HG03565 (cell line): ENCODE measurements around the gene PTPRS.
"Not testable (repeated sequence)": the region's sequence is repeated elsewhere in the genome, so short reads cannot be mapped to it uniquely, and the experiment has no call there.

Experiments
- ATAC-seq: cut with Tn5 transposase; IDR thresholded peaks from one replicate; pipeline ENCODE4 v1.9.1; 2021; ENCODE audit warnings: mild to moderate bottlenecking, moderate library complexity; ENCODE audit not compliant: unreplicated experiment

The PTPRS gene

DNA sequence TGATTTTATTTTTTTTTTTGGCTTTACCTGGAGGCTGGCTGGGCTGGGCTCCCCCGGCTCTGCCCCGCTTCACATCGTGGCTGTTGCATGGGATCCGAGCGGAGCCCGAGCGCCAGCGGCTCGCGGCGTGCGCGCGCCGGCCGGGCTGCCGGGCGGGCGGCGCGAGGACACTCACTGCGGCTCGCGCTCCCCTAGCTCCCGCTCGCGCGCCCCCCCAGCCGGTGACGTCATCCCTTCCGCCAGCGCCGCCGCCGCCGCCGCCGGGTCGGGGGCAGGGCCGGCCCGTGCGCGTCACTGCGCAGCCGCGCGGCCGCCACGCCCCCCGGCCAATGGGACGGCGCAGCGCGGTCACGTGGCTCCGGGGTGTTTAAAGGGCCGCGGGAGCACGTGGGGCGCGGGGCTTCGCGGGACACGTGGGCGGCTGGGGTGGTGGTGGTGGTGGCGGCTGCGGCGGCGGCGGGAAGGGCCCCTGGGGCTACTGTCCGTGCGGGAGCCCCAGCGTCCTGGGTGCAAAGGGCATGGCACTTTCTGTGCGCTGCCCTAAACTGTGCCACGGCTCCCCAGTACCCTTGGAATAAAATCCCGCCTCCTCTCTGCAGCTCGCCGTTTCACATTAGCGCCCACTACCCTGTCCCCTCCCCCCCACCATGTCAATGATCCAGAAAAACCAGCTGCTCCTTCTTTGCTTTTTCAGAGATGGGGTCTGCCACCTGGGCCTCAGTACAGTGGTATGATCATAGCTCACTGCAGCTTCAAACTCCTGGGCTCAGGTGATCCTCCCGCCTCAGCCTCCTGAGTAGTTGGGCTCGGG, at the start of gene PTPRS:
PTPRS (minus strand) TSS at position 176 of the 811 bp plus-strand sequence. CDS start 54,672 bp downstream, outside the sequence.
- no peak for ATAC-seq

DNA sequence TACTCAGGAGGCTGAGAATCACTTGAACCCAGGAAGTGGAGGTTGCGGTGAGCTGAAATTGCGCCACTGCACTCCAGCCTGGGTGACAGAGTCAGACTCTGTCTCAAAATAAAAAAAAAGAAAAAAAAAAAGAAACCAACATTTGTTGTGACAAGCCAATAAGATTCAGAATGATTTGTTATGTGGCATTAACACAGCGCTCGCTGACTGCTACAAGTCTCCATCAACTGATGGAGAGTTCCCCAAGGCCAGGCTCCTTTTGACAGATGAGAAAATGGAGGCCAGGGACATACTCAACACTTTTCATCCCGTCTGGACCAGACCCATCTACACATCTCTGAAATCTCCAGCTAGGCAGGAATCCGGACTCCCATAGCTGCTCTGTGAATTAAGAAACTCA, 48.7 kb upstream of the PTPRS start:
- no peak for ATAC-seq

DNA sequence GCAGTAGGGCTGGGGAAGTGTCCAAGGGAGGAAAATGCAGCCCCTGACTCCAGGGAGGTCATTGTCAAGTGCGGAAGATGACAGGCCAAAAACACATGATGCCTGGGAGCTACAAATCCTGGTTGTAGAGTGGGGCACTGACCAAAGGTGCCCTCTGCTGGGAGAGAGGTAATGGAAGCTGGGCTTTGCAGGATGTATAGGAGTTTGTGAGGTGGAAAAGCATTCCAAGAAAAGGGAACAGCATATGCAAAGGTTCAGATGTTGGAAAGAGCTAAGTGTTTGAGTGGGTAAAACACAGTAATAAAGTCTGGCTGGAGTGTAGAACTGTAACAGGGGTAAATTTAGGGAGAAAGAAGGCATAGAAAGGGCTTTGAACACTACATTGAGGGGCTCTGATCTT, 46.9 kb upstream of the PTPRS start:
- ATAC-seq: no peak

DNA sequence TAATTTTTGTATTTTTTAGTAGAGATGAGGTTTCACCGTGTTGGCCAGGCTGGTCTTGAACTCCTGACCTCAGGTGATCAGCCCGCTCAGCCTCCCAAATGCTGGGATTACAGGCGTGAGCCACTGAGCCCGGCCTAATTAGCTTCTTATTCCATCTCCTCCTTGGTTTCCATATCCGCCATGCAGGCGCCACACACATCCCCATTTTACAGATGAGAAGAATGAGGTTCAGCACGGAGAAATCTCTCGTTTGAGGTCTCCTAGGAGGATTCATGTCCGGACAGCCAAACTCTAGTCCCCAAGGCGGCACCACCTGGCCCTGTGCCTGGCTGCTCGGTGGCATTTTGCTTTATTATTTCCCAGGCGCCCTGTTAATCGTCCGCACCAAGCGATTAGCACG, 46.2 kb upstream of the PTPRS start:
- no peak for ATAC-seq

DNA sequence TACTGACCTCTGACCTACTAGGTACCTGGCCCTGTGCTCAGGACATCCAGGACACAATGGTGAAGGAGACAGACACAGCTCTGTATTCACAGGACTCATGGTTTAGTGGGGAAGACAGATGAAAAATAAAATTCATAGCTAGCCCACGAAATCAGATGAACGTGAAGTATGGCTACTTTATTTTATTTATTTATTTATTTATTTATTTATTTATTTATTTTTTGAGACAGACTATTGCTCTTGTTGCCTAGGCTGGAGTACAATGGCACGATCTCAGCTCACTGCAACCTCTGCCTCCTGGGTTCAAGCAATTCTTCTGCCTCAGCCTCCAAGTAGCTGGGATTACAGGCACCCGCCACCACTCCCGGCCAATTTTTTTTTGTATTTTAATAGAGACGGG, 40.6 kb upstream of the PTPRS start:
- not testable (repeated sequence) for ATAC-seq

DNA sequence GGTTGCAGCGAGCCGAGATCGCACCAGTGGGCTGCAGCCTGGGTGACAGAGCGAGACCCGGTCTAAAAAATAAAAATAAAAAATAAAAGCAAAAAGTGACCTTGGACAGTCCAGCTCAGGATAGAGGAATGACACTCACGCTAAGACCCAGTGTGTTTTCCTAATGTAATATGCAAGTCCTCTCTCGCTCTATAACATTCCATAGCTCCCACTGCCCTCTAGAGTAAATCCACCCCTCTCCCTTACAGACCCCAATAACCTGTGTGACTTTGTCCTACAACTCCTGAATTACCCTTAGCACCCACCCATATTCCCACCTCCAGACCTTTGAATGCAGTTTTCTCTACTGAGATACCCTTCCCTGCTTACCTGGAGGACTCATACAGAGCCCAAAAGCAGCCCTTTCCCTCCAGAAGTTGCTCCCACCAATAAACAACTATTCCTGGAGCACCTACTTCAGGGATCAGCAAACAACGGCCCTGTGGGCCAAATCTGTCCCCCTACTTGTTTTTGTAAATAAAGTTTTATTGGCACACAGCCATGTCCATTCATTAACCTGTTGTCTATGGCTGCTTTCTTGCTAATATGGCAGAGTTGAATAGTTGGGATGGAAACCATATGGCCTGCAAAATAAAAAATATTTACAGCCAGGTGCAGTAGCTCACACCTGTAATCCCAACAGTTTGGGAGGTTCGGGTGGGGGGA, 39.8 kb upstream of the PTPRS start:
- no peak for ATAC-seq

DNA sequence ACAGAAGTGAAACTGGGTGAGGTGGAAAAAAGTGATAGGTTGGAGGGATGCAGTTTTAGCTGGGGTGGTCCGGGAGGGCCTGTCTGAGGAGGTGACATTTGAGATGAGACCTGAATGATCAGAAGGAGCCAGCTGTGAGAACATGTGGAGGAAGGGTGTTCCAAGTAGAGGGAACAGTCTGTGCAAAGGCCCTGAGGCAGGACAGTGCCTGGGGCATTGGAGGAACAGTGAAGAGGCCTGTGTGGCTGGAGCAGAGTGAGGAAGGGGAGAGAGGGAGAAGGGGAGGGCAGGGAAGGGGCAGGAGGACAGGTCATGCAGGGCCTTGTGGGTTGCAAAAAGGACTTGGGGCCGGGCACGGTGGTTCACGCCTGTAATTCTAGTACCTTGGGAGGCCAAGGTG, 36.3 kb upstream of the PTPRS start:
- no peak for ATAC-seq

DNA sequence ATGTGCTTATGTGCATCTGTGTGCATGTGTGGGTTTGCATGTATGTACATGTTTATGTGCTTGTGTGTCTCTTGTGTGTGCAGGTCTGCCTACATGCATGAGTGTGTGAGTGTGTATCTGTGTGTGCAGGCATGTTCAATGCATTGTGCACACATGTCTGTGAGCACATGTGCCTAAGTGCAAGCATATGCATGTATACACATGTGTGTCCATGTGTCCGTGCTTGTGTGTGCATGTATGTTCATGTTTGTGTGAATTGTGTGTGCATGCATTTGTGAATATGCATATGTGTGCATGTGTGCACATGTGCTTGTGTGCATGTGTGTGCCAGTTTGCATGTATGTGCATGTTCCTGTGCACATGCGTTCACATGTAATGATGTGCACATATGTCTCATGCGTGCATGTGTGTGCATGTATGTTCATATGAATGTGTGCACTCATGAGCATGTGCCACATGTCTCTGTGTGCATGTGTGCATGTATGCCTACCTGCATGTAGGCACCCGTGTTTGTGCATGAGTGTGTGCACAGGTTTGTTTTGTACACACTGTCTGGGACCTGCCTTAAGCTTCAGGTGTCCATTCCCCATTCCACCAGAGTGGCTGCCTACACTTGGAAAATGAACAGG, 32.1 kb upstream of the PTPRS start:
- ATAC-seq: no peak

DNA sequence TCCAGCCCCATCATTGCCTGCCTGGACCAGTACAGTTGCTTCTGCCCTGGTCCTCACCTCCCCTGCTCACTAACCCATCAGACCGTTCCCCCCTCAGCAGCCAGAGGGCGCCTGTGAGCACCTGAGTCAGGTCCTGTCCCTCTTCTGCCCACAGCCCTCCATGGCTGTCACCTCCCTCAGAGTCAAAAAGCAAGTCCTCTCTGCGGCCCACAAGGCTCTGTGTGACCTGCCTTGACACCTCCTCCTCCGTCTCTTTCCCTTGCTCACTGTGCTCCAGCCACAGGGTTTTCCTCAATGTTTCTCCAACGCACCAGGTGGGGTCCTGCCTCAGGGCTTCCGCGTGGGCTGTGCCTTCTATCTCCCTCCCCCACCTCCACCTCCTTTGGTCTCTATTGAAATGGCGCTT, 29.4 kb upstream of the PTPRS start:
- no peak for ATAC-seq

DNA sequence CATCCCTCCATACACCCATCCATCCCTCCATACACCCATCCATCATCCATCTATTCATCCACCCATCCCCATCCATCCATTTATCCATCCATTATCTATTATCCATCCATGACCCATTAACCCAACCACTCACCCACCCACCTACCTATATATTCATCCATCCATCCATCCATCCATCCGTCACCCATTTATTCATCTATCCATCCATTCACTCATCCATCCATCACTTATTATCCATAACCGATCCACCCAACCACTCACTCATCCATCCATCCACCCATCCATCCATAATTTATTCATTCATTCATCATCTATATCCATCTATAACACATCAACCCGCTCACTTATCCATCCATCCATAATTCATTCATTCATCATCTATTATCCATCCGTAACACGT, 28.7 kb upstream of the PTPRS start:
- ATAC-seq: no peak

DNA sequence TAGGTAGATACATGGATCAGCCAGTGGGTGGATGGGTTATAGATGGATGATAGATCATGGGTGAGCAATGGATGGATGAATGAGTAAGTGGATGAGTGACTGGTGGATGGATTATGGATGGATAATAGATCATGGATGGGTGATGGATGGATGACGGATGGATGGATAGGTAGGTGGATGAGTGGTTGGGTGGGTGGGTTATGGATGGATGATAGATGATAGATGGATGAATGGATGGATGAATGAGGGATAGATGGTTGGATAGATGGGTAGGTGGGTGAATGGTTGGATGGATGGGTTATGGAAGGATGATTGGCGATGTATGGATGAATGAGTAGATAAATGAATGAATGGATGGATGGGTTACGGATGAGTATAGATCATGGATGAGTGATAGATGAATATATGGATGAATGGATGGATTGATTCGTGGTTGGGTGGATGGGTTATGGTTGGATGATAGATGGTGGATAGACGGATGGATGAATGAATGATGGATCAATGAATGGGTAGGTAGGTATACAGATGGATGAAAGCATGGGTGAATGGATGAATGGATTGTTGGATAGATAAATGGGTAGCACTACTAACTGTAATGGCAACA, 27.0 kb upstream of the PTPRS start:
- ATAC-seq: no peak

DNA sequence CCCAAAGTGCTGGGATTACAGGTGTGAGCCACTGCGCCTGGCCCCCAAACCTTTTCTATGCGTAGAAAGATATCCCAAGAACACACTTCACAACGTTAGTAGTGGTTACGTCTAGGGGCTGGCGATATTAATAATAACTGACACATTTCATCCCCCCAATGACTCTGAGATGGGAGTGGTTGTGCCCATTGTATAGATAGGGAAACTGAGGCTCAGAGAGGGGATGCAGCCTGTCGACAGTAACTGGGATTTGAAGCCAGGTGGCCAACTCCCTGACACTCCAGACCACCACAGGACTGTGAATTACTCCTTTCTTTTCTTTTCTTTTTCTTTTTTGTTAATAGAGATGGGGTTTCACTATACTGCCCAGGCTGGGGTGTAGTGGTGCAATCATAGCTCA, 25.3 kb upstream of the PTPRS start:
- ATAC-seq: no peak

DNA sequence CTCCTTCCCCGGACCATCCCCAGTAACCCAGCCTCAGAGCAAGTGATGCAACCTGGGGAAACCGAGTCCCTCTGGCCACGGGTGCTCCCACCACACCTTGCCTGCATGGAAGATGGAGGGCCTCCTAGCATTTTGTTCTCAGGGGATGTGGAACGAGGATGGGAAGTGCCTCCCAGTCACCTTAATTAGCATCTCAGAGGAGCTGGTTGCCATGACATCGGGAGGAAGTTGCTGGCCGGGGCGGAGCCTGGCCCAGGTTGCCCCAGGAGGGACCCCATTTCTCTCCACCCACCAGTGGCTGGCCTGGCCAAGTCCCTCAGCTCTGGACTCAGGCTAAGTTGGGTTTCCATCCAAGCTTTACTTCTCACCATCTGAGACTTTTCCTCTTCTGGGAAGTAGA, 24.1 kb upstream of the PTPRS start:
- ATAC-seq: no peak

DNA sequence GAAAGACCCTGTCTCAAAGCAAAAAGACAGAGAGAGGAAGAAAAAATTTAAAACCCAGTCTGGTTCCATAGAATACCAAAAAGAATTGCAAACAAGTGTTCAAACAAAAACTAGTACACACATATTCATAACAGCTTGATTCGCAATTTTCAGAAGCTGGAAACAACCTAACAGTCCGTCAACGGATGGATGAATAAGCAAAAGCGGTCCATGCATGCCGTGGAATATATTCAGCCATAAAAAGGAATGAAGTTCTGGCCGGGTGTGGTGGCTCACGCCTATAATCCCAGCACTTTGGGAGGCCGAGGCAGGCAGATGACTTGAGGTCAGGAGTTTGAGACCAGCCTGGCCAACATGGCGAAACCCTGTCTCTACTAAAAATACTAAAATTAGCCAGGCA, 21.2 kb upstream of the PTPRS start:
- ATAC-seq: not testable (repeated sequence)

DNA sequence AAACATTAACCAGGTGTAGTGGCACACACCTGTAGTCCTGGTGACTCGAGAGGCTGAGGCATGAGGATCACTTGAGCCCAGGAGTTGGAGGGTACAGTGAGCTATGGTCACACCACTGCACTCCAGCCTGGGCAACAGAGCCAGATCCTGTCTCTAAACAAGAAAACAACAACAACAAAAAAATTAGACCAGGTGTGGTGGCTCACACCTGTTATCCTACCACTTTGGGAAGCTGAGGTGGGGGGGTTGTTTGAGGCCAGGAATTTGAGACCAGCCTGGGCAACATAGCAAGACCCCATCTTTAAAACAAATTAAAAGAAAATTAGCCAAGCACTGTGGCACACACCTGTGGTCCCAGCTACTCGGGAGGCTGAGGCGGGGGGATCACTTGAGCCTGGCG, 20.8 kb upstream of the PTPRS start:
- no peak for ATAC-seq

DNA sequence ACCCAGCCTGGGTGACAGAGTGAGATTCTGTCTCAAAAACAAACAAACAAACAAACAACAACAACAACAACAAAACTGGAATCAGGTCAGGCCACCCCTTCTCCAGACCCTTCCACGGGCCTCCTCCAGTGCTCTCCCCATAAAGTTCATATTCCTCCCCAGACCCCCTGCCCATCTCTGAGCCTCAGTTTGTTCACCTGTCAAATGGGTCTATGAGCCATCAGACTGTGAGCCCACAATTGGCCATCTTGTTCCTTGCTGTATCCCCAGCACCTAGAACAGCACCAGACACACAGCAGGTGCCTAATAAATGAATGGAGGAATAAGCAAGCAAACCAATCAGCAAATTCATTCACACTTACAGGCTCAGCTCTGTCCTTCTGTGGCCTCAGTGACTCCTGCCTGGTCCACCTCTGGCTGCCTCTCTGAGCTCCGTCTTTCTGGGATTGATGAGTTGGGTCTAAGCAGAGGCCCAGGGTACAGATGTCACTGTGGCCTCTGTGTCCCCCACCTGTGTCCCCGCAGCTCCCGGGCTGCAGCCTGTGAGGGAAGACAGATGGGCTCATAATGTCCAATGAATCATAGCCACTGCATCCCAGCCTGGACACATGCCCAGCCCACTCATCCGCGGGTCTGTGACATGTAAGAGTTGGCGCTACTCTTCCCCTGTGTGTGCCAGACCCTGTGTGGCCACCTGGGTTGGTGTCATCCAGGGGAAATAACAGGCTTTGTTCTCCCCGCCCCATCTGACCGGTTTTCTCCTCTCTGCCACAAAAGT, 19.6 kb upstream of the PTPRS start:
- no peak for ATAC-seq

DNA sequence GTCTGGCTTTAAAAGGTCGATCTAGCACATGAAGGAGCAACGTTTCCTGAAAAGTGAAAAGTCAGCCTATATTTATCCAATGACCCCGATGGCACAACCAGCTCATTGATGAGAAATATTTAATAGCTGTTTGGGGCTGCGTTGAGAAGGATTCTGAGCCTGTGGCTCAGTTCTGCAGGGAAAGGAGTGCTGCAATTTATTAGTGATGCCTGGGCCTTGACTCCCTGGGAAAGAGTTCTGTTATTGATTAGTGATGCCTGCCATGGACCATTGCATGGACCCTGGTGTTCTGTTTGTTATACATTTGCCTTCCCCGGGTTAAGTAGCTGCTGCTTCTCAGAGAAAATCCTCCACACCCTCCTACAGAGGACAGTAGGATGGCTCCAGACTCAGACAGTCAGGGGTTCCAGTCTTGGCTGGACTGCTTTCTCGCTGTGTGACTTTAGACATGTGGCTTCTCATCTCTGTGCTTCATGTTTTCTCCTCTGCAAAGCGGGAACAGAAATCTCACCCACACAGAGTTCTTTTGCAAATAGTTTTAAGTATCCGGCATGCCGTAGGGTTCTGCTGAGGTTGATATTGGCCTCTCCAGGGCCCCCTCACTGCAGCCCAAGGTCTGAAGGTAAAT, 17.7 kb upstream of the PTPRS start:
- ATAC-seq: no peak

DNA sequence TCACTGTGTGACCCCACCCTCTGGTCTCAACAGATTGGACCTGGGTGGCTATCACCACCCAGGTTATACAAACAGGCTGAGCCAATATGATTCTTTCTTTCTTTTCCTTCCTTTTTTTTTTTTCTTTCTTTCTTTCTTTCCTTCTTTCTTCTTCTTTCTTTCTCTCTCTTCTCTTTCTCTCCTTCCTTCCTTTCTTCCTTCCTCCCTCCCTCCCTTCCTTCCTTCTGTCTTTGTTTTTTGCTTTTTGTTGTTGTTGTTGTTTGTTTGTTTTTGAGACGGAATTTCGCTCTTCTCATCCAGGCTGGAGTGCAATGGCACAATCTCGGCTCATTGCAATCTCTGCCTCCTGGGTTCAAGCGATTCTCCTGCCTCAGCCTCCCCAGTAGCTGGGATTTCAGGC, 17.0 kb upstream of the PTPRS start:
- no peak for ATAC-seq

DNA sequence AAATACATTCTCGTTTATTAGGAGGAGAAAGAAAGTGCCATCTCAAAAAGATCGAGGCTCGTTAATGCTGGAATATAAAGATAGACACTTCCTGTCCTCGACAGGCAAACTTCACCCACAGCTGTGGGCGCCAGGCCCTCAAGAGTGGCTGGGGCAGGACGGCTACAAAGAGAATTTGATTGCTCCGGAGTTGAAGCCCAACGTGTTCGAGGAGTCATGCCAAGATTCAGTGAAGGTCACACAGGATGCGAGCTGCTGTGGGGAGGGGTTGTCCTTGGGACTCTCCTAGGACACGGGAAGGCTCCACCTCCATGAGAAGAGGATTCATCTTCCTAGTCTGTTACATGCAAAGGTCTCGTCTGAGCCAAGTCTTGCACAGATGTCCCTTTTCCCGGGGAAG, 16.3 kb upstream of the PTPRS start:
- no peak for ATAC-seq

DNA sequence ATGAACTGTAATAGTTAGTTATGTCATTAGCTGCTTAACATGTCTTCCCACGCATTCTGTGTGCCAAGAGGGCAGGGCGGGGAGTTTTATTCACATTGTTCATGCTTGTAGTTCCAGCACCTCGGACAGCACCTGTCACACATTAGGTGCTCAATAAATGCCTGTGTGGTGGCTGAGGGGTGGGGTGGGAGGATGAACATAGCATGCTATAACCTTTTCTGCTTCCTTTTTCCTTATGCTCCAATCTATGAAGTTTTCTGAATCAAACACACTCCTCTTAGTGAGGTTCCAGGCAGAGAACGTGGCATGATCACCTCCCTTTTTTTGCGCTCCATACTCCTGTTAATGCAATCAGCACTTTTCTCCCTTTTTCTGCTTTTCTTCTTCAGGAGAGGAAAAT, 15.8 kb upstream of the PTPRS start:
- ATAC-seq: no peak
